ENCODE measurements around the gene SUSD3. TPM values are rescaled to one million over a fixed set of nuclear protein-coding genes. Genes with fewer than 3 reads are reported as not detected.
"Not testable (repeated sequence)": the region's sequence is repeated elsewhere in the genome, so short reads cannot be mapped to it uniquely, and the experiment has no call there.

The SUSD3 gene
- total RNA-seq = 58.8 and 59.9 TPM in 2 replicates

GRCh38 chr9:93058355-93059010, at the start of gene SUSD3:
Gene SUSD3, plus strand, starts transcription at chr9:93058701. Its CDS starts 42 bp downstream, at chr9:93058743.
- intact Hi-C loops (cut with micrococcal nuclease) = loop anchor here (1.0 kb wide), 1 partner anchor 38 kb away; the partner anchor contains the start of gene CARD19

- intact Hi-C loops (cut with micrococcal nuclease) = loop anchor here (10.0 kb wide), 1 partner anchor 55 kb away; no protein-coding TSS in a partner anchor
Measured at GRCh38 chr9:93009337-93010015, 49.0 kb upstream of the SUSD3 start.

- intact Hi-C loops (cut with micrococcal nuclease) = no loop called here
Measured at GRCh38 chr9:93010056-93010455, 48.4 kb upstream of the SUSD3 start.

GRCh38 chr9:93010704-93011103, 47.8 kb upstream of the SUSD3 start:
- intact Hi-C loops (cut with micrococcal nuclease) = no loop called here

DNA sequence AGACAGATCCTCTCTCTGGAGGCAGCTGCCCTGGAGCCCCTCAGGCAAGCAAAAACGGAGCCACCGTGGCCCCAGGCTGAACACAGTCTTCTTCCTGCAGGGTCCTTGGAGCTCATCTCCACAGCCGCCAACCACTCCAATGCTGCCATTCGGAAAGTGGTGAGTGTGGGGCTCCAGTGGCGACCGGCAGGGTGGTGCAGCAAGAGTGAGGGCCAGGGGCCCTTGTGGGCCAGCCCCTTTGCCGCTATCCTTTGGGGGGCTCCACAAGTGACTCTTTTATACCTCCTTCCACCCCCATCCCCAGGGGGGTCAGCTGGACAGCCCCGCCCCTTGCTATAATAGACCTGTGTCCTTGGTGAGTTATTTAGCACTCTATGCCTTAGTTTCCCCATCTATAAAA, 47.4 kb upstream of the SUSD3 start:
- intact Hi-C loops (cut with micrococcal nuclease) = no loop called here

DNA sequence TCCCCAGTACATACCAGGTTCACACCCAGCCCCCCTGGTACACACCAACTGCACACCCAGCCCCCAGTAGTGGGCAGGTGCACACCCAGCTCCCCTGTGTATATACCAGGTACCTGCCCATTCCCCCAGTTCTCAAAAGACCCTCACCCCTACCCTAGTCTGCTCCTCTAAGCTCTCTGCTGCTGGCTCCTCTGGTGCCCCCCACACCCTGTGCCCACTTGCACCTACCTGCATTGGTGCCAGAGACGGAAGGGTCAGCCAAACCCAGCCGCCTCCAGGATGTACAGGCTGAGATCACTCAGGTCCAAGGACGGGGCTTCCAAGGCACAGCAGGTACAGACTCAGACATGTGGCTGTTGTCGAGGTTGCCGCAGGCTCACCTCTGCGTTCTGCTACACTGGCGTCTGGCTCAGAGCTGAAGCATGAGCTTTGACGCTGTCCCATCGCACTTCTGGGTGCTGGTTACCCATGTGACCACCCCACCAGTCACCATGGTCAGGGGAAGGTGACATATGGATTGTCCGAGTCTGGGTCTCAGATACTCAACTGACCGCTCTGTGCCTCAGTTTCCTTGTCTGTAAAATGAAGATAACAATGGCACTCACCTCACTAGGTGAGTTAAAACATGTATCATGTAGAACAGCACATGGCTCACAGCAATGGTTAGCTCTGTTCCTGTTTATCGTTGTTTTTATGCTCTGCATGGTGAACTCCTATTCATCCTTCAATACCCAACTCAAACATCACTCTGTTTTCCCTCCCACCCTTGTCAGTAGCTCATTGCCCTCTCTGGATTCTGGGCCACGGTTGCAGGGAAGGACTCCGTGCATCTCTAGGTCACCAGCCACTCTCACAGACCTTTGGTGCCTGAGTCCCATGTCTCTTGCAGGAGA, 45.3 kb upstream of the SUSD3 start:
- intact Hi-C loops (cut with micrococcal nuclease) = no loop called here

DNA sequence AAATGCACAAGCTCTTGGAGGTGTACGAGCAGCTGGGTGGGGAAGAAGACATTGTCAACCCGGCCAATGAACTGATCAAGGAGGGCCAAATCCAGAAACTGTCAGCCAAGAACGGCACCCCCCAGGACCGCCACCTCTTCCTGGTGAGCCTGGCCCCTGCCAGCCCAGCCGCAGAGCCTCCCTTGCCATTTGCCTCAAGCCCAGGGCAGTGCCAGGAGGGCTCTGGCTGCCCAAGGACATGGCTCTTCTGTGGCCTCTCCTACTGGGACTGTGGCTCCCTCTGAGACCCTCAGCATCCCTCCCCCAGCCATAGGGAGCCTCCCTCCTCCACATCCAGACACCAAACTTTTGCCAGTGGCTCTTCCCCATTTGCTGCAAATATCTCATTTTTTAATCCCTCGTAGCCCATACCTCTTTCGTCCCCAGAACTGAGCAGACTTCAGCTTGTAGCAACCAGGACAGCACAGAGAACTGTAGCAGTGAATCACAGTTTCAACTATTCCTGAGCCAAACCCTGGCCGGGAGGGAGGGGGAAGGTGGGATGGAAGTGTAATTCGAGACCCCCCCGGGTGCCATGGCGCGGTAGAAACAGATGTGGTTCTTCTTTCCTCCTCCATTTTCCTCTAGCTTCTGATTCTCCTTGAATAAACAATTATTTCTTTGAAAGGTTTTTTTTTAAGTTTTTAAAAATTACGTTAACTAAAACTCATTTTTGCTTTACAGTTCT, 44.5 kb upstream of the SUSD3 start:
- intact Hi-C loops (cut with micrococcal nuclease) = no loop called here

DNA sequence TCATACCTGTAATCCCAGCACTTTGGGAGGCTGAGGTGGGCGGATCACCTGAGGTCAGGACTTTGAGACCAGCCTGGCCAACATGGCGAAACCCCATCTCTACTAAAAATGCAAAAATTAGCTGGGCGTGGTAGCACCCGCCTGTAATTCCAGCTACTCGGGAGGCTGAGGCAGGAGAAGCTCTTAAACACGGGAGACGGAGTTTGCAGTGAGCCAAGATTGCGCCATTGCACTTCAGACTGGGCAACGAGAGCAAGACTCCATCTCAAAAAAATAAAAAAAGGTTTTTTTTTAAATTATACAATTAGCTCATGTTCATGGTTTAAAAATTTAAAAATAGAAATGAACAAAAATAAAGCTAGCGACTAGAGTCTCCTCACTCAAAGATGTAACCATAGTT, 43.3 kb upstream of the SUSD3 start:
- intact Hi-C loops (cut with micrococcal nuclease) = not testable (repeated sequence)

DNA sequence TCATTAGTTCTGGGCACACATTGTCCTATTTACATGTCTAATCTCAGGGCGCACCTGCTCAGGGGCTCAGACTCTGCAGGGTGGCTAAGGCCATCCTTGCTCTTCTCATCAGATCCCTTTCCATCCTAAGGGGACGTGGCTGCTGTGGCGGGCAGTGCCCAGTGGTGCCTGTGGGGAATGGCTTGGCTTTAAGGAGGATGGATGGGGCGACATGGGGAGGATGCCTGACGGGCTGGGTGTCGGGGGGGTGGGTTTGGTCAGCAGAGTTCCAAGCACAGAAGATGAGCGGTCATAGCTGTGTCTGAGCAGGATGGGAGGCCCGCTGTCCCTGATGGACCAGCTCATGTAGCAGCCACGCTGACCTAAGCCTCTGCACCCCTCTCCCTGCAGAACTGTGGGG, 40.9 kb upstream of the SUSD3 start:
- intact Hi-C loops (cut with micrococcal nuclease) = no loop called here

DNA sequence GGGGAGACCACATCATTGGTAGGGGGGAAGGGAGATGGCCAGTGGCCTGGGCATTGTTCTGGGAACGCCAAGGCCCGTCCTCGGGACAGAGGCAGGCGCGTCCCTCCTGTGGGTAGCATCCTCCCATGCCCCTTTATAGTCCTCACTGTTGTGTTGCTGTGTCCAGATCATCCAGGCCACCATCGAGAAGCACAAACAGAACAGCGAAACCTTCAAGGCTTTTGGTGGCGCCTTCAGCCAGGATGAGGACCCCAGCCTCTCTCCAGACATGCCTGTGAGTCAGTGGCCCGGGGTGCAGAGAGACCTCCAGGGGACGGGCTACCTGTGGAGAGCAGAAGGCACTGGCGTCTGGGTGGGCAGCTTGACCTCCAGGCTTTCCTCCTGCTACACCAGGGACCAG, 38.4 kb upstream of the SUSD3 start:
- intact Hi-C loops (cut with micrococcal nuclease) = no loop called here

DNA sequence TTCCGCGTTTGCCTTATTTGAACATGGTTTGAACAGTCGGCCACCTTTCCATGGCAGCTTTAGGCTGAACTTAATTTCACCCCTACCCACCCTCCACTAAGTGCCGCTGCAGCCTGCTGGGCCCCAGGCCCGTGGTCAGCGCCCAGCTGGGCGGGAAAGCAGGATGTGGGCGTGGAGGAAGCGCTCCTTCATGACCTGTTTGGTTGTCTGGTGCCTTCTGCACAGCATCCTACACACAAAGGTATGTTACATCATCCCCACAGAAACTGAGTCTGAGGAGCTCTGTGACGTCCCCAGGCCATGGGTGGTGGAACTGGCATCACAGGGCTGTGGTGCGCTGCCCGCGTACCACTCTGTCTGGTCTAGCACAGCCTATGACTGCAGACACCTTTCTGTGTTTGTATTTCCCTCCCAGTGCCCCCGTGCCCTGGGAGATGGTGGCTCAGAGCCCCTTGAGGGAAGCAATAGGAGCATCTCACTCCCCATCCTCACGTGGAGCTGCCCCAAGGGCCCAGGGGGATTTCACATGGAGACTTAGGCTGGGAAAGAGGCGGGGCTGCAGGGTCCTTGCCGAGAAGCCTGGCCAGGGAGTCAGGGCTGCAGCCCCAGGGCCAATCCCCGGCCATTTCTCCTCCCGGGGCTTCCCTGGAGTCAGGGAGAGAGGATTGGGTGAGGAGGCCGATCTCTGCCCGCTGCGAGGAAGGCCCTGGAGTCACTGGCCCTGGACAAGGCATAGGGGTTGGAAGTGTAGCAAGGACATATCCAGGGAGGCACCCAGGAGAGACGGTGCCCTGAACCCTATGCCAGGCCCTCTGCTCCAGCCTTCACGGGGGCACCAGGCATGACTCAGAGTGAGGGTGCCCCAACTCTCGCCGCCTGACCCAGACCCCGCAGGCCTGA, 37.5 kb upstream of the SUSD3 start:
- intact Hi-C loops (cut with micrococcal nuclease) = no loop called here

DNA sequence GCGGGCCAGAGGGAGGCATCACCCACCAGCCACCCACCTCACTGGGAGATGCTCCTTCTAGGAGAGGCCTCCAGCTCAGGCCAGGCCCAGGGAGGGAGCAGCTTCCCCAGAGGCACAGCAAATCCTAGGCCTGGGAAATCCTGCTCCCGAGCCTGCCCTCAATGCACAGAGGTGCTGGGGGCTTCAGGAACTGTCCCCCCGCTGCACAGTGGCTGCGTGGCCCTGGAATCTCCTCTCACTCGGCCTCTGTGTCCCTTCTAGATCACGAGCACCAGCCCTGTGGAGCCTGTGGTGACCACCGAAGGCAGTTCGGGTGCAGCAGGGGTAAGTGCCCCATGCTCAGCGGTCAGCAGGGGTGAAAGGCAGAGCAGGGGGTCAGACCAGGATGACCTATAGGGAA, 36.4 kb upstream of the SUSD3 start:
- intact Hi-C loops (cut with micrococcal nuclease) = no loop called here

DNA sequence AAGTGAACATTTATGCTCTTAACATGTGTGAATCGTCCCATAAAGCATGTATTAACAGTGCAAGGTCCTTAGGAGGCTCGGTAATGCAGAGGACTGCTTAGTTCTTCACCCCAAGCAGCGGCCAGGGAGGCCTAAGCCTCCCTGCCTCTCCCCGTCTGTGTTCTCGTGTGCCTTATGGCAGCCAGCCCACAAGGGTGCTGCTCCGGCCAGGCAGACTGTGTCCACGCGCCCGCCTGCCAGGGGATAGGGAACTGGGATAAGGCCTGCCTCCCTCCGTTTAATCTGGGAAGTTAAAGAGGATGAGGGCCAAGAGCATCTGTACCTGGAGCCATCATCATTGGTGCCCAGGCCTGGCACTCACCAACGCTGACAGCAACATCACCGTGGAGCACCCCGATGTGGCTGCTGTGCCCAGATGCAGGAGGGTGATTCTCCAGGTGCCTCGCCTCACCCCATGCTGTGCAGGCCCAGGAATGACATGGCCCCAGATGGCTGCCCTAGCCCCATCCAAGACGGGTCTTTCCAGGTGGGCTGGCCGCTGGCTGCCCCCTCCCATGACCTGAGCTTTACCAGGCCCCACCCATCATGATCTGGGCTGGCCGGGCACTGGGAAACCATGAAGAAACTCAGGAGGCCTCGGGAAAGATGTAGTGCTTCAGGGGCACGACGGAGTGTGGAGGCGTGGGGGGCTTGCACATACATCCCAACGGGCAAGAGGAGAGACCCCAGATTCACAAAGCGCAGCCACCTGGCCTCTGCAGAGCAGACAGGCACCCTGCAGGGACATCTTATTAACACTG, 35.6 kb upstream of the SUSD3 start:
- intact Hi-C loops (cut with micrococcal nuclease) = no loop called here

DNA sequence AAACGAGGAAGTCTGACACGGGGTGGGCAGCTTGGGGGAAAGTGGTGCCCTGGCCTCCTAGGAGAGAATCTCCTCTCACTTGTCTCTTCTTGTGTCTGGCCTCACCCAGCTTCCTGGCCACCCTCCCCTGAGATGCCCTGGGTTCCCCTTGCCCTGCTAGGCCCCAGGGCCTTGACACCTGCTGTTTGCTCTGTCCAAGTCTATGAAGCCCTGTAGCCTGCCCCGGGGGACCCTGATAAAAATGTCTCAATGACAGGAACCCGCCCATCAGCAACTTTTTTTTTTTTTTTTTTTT, 35.0 kb upstream of the SUSD3 start:
- intact Hi-C loops (cut with micrococcal nuclease) = no loop called here

DNA sequence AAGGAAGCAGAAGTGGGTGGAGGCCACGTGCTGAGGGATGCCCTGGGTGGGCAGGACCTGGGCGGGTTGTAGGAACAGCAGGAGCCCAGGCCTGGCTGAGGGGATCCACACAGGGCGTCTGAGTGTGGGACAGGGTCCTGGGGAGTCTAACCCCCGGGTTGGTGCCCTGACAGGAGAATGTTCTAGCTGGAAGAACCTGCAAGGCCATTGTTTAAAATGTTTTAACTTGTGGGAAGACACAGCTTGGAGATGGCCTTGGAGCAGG, 33.9 kb upstream of the SUSD3 start:
- intact Hi-C loops (cut with micrococcal nuclease) = no loop called here

GRCh38 chr9:93024986-93025630, 33.4 kb upstream of the SUSD3 start:
- intact Hi-C loops (cut with micrococcal nuclease) = no loop called here

- intact Hi-C loops (cut with micrococcal nuclease) = no loop called here
Measured at GRCh38 chr9:93025736-93026135, 32.8 kb upstream of the SUSD3 start.

- intact Hi-C loops (cut with micrococcal nuclease) = no loop called here
Measured at GRCh38 chr9:93026640-93027039, 31.9 kb upstream of the SUSD3 start.

DNA sequence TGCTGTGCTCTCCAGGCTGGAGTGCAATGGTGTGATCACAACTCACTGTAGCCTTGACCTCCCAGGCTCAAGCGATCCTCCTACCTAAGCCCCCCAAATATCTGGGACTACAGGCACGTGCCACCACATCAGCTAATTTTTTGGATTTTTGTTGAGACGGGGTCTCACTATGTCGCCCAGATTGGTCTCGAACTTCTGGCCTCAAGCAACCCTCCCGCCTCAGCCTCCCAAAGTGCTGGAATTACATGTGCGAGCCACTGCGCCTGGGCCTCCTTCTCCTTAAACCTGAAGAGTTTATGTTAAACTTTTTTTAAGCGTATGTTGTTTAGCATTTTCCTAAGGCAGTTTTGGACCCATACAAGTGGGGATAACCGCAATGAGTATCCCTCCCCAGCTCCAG, 30.8 kb upstream of the SUSD3 start:
- intact Hi-C loops (cut with micrococcal nuclease) = loop anchor here (1.0 to 2.0 kb wide), 2 partner anchors 37 to 67 kb away; no protein-coding TSS in a partner anchor

Data from T-helper 2 cell treated with Interferon-gamma antibody and Interleukin-4, amounts not matched to agents 100 ng/mL and 5 ng/mL, for 36 hours (primary cell).